SIG-M5 treated with dmso at 0.1 percent for 504 hours (cell line): ENCODE results near the gene CAMK2G.
A peak's percentile ranks its signal among the peaks of the same experiment; 100 is the strongest.
"Not testable (repeated sequence)": the region's sequence is repeated elsewhere in the genome, so short reads cannot be mapped to it uniquely, and the experiment has no call there.

ENCODE experiments used
- DNase-seq: peaks from one replicate; lab custom pipeline; 2025; ENCODE audit not compliant: unreplicated experiment; lab: John Stamatoyannopoulos, UW

The CAMK2G gene

GRCh38 chr10:73798087-73798486 is 76.3 kb downstream of the CAMK2G start:
- no peak for DNase-seq

GRCh38 chr10:73797324-73798025 is 76.9 kb downstream of the CAMK2G start:
- no peak for DNase-seq

GRCh38 chr10:73796766-73797165 is 77.6 kb downstream of the CAMK2G start:
- DNase-seq = no peak

GRCh38 chr10:73796035-73796434 is 78.3 kb downstream of the CAMK2G start:
- DNase-seq = not testable (repeated sequence)

- not testable (repeated sequence) for DNase-seq
These were observed 78.9 kb downstream of the CAMK2G start for GRCh38 chr10:73795491-73795890.

- DNase-seq = no peak
These were observed 80.9 kb downstream of the CAMK2G start for GRCh38 chr10:73793456-73793855.

- DNase-seq = no peak
These were observed 82.4 kb downstream of the CAMK2G start for GRCh38 chr10:73791871-73792400.

GRCh38 chr10:73790886-73791625 is 83.3 kb downstream of the CAMK2G start:
- DNase-seq = no peak

GRCh38 chr10:73789659-73790055 is 84.7 kb downstream of the CAMK2G start:
- DNase-seq = no peak

- DNase-seq = no peak
These were observed 85.3 kb downstream of the CAMK2G start for GRCh38 chr10:73788864-73789658.

- DNase-seq = not testable (repeated sequence)
These were observed 87.1 kb downstream of the CAMK2G start for GRCh38 chr10:73787031-73787800.

GRCh38 chr10:73786512-73786885 is 87.9 kb downstream of the CAMK2G start:
- no peak for DNase-seq

GRCh38 chr10:73785721-73786511 is 88.4 kb downstream of the CAMK2G start:
- DNase-seq = peak; percentile 32

GRCh38 chr10:73785211-73785720 is 89.1 kb downstream of the CAMK2G start, which contains the start of gene ZSWIM8:
ZSWIM8 (plus strand) TSS chr10:73785606; CDS start chr10:73785879, 273 bp downstream.
- DNase-seq = peak; percentile 93

GRCh38 chr10:73782749-73783085 is 91.6 kb downstream of the CAMK2G start:
- DNase-seq = no peak

- DNase-seq = peak; percentile 72
These were observed 92.2 kb downstream of the CAMK2G start, which contains the start of gene CHCHD1 for GRCh38 chr10:73781879-73782748. CHCHD1 (plus strand) TSS chr10:73782048; CDS start chr10:73782076, 28 bp downstream.

- no peak for DNase-seq
These were observed 92.8 kb downstream of the CAMK2G start for GRCh38 chr10:73781548-73781878.

GRCh38 chr10:73780966-73781365 is 93.4 kb downstream of the CAMK2G start:
- DNase-seq = no peak

GRCh38 chr10:73780301-73780700 is 94.1 kb downstream of the CAMK2G start:
- no peak for DNase-seq
